A549 (cell line): ENCODE measurements around the gene CTNNA3. TPM values are rescaled to one million over a fixed set of nuclear protein-coding genes. Genes with fewer than 3 reads are reported as not detected.

Source experiments
- ATAC-seq, 2 experiments: fragments of 200-7000 bp in 1 of 2; fragments of >200 bp in 1 of 2; cut with Nextera tagmentation in 1 of 2; cut with Tn5 transposase in 1 of 2; 3 replicates each; pipeline versions ENCODE4 v1.8.0 to v1.9.1; 2018 to 2020; ENCODE audit warnings: mild to moderate bottlenecking in 1 of 2, moderate library complexity in 1 of 2
- CTCF ChIA-PET: fragments of 300-600 bp; sonication (Branson Sonifier 250); formaldehyde crosslinking; extraction: SDS; loops from one replicate; lab custom pipeline; 2021; ENCODE audit warnings: antibody characterized with exemption, inconsistent platforms; lab: Yijun Ruan, JAX
- POLR2A ChIA-PET: fragments of 350-600 bp; formaldehyde crosslinking; extraction: SDS; loops from one replicate; lab custom pipeline; 2021; ENCODE audit warnings: antibody characterized with exemption, inconsistent platforms; lab: Yijun Ruan, JAX
- DNase-seq, 2 experiments: peaks; one replicate each; pipeline versions ENCODE4 v3.0.0 to v3.0.0-alpha.2; 2011 to 2016; ENCODE audit warnings: low read depth in 1 of 2, low spot score in 1 of 2
- FAIRE-seq: peaks from 2 replicates; lab custom pipeline; 2011; peaks lifted over from hg19 to GRCh38; lab: Jason Lieb, UNC
- H3K27ac ChIP-seq, 2 experiments: fragments of >200 bp; sonication (Bioruptor Twin); formaldehyde crosslinking; 3 replicates each; pipeline ENCODE4 v1.5.1; 2016 to 2017
- H3K4me1 ChIP-seq: fragments of >200 bp; sonication (Bioruptor Twin); formaldehyde crosslinking; 3 replicates; pipeline ENCODE4 v1.6.1; 2016
- H3K4me2 ChIP-seq: fragments of >200 bp; sonication (Bioruptor Twin); formaldehyde crosslinking; 3 replicates; pipeline ENCODE4 v1.6.1; 2016
- H3K4me3 ChIP-seq: fragments of >200 bp; sonication (Bioruptor Twin); formaldehyde crosslinking; 3 replicates; pipeline ENCODE4 v1.5.1; 2016
- H3K9me3 ChIP-seq: fragments of >200 bp; sonication (Bioruptor Twin); formaldehyde crosslinking; 3 replicates; pipeline ENCODE4 v1.6.1; 2016
- CBX8 ChIP-seq: fragments of 200-600 bp; sonication (generic); IDR thresholded peaks from 2 replicates; pipeline ENCODE4 v1.6.1; 2016
- GATA3 ChIP-seq: IDR thresholded peaks from 2 replicates; pipeline ENCODE4 v1.6.1; 2012; ENCODE audit warnings: borderline replicate concordance
- HOXB13 ChIP-seq: fragments of 250-450 bp; sonication (Bioruptor Pico); IDR thresholded peaks from 2 replicates; pipeline ENCODE4 v1.5.0; 2020; ENCODE audit warnings: low read depth, mild to moderate bottlenecking, moderate library complexity
- JUN ChIP-seq, 2 experiments: fragments of >200 bp; sonication (Bioruptor Twin); formaldehyde crosslinking; IDR thresholded peaks; 2 replicates in 1 of 2; 3 replicates in 1 of 2; pipeline ENCODE4 v1.6.1; 2016 to 2017
- JUNB ChIP-seq: fragments of >200 bp; sonication (Bioruptor Twin); formaldehyde crosslinking; IDR thresholded peaks from 2 replicates; pipeline ENCODE4 v1.6.1; 2016
- MYC ChIP-seq: IDR thresholded peaks from 2 replicates; pipeline ENCODE4 v1.6.1; 2012; ENCODE audit warnings: mild to moderate bottlenecking, inconsistent platforms, low read length, improper control_type of control experiment, borderline replicate concordance
- NFE2L2 ChIP-seq: fragments of 150-350 bp; conservative IDR thresholded peaks from 2 replicates; pipeline ENCODE4 v1.6.1; 2014; ENCODE audit warnings: low read length
- NR3C1 ChIP-seq: fragments of >200 bp; sonication (Bioruptor Twin); formaldehyde crosslinking; IDR thresholded peaks from 3 replicates; pipeline ENCODE4 v1.6.1; 2017
- PBX3 ChIP-seq: IDR thresholded peaks from 2 replicates; pipeline ENCODE4 v1.6.1; 2012
- PHF8 ChIP-seq: fragments of 200-600 bp; sonication (generic); IDR thresholded peaks from 2 replicates; pipeline ENCODE4 v1.6.1; 2016; ENCODE audit warnings: low read depth, mild to moderate bottlenecking, antibody characterized with exemption, moderate library complexity, borderline replicate concordance
- RAD21 ChIP-seq, 2 experiments: fragments of >200 bp in 1 of 2; sonication (Bioruptor Twin) in 1 of 2; formaldehyde crosslinking in 1 of 2; IDR thresholded peaks in 1 of 2; conservative IDR thresholded peaks in 1 of 2; 2 replicates in 1 of 2; 3 replicates in 1 of 2; pipeline ENCODE4 v1.6.1; 2012 to 2018; ENCODE audit warnings: inconsistent platforms in 1 of 2
- RARB ChIP-seq: fragments of 250-450 bp; sonication (Bioruptor Pico); IDR thresholded peaks from 2 replicates; pipeline ENCODE4 v1.8.0; 2021; ENCODE audit warnings: mild to moderate bottlenecking, moderate library complexity
- SMC3 ChIP-seq: fragments of >200 bp; sonication (Bioruptor Twin); formaldehyde crosslinking; IDR thresholded peaks from 3 replicates; pipeline ENCODE4 v1.6.1; 2018; ENCODE audit warnings: inconsistent platforms
- TP53 ChIP-seq: fragments of 250-450 bp; sonication (Bioruptor Pico); IDR thresholded peaks from 2 replicates; pipeline ENCODE4 v1.5.0; 2021; ENCODE audit warnings: mild to moderate bottlenecking, moderate library complexity
- USF2 ChIP-seq: fragments of 450-650 bp; IDR thresholded peaks from 2 replicates; pipeline ENCODE4 v1.6.1; 2014; ENCODE audit warnings: antibody characterized with exemption
- ZFP36 ChIP-seq: fragments of 450-650 bp; IDR thresholded peaks from 2 replicates; pipeline ENCODE4 v1.6.1; 2014; ENCODE audit warnings: borderline replicate concordance; ENCODE audit not compliant: partially characterized antibody
- ZSCAN20 ChIP-seq: fragments of 250-450 bp; sonication (Bioruptor Pico); IDR thresholded peaks from 2 replicates; pipeline ENCODE4 v1.8.0; 2022; ENCODE audit warnings: mild to moderate bottlenecking, moderate library complexity
- WGBS: methylation state at CpG from one replicate; pipeline ENCODE4 v1.1.6; 2017; ENCODE audit errors: missing lambda C conversion rate; 5-methylcytosine and 5-hydroxymethylcytosine counted together
- polyA plus RNA-seq, 4 experiments: library from polyadenylated mRNA; depleted of rRNA in 3 of 4; stranded (reverse); fragments of >200 nt; fragmentation: RNase III in 1 of 4; extraction: RNeasy Plus Mini Kit Qiagen cat#74134 plus additional on column Dnase treatment in 1 of 4; gene quantifications; 2 replicates in 3 of 4; 3 replicates in 1 of 4; pipeline ENCODE4 v1.2.3, GENCODE V29; 2011 to 2017
- TF ChIP-seq, protein P1 (sequence below): fragments of 200-600 bp; sonication (generic); IDR thresholded peaks from 2 replicates; pipeline ENCODE4 v1.6.1; 2016; ENCODE audit warnings: antibody characterized with exemption, mild to moderate bottlenecking, moderate library complexity

Gene CTNNA3
- polyA plus RNA-seq, 2 of the 4 experiments (the other 2 are of a cell fraction), result not detected

DNA sequence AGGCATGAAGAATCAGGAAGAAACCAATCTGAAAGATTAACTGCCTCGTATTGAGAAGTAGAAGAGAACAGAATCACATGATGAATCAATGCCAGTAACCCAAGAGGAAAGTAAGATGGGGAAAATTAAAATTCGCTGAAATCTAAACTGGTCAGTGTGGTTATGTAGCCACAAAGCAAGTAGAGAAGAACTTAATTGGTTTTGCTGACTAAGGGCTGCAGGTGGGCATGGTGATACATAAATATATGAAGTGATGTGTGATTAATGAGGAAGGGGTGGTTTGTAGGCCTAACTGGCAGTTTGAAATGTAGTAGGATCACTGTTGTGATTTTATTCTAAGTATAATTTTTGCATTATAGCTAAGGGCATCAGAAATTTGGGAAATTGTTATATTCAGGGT, 853.6 kb downstream of the CTNNA3 start:
- FAIRE-seq (no peak), ATAC-seq (no peak), DNase-seq (no peak)
- H3K27ac ChIP-seq, result no peak overlapping the region
- ChIA-PET CTCF (no interaction called here), POLR2A (no interaction called here)
- WGBS, result 6% methylated on average over 2 of the region's 2 CpGs
- no peaks in the 10 kb centered on the region for H3K4me1 ChIP-seq
- no peak for TF ChIP-seq ZFP36
- TF ChIP-seq RARB (CRISPR knock-in tag), result no peak
- no peak overlapping the region for H3K4me3 ChIP-seq
- H3K9me3 ChIP-seq, result no peaks in the 10 kb centered on the region
- no peak overlapping the region for H3K4me2 ChIP-seq

DNA sequence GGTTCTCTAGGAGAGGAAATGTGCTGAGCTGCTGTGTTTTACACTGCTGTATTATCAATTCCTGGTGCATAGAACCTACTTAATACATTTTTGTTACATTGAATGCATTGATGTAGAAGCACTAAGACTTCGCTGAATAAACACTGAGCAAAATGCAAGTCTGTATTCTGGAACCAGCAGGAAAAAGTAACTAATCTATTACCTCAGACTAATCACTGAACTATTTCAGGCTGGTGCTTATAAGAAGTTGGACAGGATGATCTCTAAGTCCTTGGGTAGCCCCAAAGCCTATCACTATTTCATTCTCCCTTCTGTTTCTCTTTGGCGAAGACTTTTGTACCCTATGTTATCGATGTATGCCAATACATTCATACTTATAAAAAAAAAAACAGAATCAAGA, 857.3 kb downstream of the CTNNA3 start:
- H3K4me3 ChIP-seq, result no peak overlapping the region
- no peaks in the 10 kb centered on the region for H3K9me3 ChIP-seq
- no peak overlapping the region for H3K4me2 ChIP-seq
- POLR2A ChIA-PET, result no interaction called here
- no peak for ATAC-seq
- 40% methylated on average over 3 of the region's 3 CpGs for WGBS
- TF ChIP-seq JUNB (no peak), NFE2L2 (no peak), USF2 (no peak), PHF8 (no peak), MYC (no peak), PBX3 (no peak), CBX8 (no peak), RAD21 (conservative IDR thresholded peaks at IDR 0.05 in 1 of 2, IDR thresholded peaks at IDR 0.05 in 1 of 2) (no peak), NR3C1 (no peak), HOXB13 (CRISPR knock-in tag) (no peak), JUN (IDR thresholded peaks at IDR 0.05) (no peak), TP53 (CRISPR knock-in tag) (no peak)
- TF ChIP-seq, protein P1, sequence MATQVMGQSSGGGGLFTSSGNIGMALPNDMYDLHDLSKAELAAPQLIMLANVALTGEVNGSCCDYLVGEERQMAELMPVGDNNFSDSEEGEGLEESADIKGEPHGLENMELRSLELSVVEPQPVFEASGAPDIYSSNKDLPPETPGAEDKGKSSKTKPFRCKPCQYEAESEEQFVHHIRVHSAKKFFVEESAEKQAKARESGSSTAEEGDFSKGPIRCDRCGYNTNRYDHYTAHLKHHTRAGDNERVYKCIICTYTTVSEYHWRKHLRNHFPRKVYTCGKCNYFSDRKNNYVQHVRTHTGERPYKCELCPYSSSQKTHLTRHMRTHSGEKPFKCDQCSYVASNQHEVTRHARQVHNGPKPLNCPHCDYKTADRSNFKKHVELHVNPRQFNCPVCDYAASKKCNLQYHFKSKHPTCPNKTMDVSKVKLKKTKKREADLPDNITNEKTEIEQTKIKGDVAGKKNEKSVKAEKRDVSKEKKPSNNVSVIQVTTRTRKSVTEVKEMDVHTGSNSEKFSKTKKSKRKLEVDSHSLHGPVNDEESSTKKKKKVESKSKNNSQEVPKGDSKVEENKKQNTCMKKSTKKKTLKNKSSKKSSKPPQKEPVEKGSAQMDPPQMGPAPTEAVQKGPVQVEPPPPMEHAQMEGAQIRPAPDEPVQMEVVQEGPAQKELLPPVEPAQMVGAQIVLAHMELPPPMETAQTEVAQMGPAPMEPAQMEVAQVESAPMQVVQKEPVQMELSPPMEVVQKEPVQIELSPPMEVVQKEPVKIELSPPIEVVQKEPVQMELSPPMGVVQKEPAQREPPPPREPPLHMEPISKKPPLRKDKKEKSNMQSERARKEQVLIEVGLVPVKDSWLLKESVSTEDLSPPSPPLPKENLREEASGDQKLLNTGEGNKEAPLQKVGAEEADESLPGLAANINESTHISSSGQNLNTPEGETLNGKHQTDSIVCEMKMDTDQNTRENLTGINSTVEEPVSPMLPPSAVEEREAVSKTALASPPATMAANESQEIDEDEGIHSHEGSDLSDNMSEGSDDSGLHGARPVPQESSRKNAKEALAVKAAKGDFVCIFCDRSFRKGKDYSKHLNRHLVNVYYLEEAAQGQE, result no peak
- no peaks in the 10 kb centered on the region for H3K4me1 ChIP-seq
- DNase-seq, result no peak
- no peak for FAIRE-seq
- no peak overlapping the region for H3K27ac ChIP-seq
- CTCF ChIA-PET, result no interaction called here

DNA sequence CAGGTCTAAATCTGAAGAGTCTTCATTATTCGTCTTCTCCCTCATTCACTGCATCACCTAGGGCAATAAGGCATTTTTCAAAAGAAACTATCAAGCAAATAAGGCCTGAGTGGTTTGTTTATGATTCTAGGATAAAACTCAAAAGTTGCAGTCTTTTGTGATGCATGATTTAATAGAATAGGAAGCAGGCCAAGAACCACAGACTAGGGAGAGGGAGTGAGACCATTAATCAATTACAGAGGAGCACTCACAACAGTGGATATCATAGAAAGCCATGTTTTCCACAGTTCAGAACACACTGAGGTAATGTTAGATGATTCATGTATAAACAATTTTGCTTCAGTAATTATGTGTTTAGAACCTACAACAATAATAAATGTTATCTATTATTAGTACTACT, 858.0 kb downstream of the CTNNA3 start:
- no peak overlapping the region for H3K27ac ChIP-seq
- ATAC-seq (no peak), FAIRE-seq (no peak), DNase-seq (no peak)
- ChIA-PET POLR2A (no interaction called here), CTCF (interaction anchor here (0.5 kb wide), 1 partner anchor 666 kb away, joined by 3 read pairs; no protein-coding TSS in a partner anchor)
- H3K9me3 ChIP-seq, result no peaks in the 10 kb centered on the region
- H3K4me2 ChIP-seq, result no peak overlapping the region
- WGBS, result 53% methylated on average over 1 of the region's 1 CpG
- TF ChIP-seq ZSCAN20 (CRISPR knock-in tag) (no peak), TP53 (CRISPR knock-in tag) (no peak), SMC3 (no peak), GATA3 (no peak)
- H3K4me3 ChIP-seq, result no peak overlapping the region
- H3K4me1 ChIP-seq, result no peaks in the 10 kb centered on the region
